H1 (cell line): ENCODE measurements around the gene HSPA1L. TPM values are rescaled to one million over a fixed set of nuclear protein-coding genes. Genes with fewer than 3 reads are reported as not detected.
A peak's percentile ranks its signal among the peaks of the same experiment; 100 is the strongest.

Source experiments
- CTCF ChIA-PET: fragments of 300-600 bp; sonication (Branson Sonifier 250); formaldehyde crosslinking; loops from one replicate; lab custom pipeline; 2021; ENCODE audit not compliant: partially characterized antibody; lab: Charles Lee
- POLR2A ChIA-PET: fragments of 300-600 bp; sonication (Branson Sonifier 250); formaldehyde crosslinking; loops from one replicate; lab custom pipeline; 2021; ENCODE audit warnings: inconsistent platforms; ENCODE audit not compliant: partially characterized antibody; lab: Charles Lee
- DNase-seq, 2 experiments: peaks; one replicate each; pipeline versions ENCODE4 v3.0.0 to v3.0.0-alpha.2; 2010 to 2022; ENCODE audit warnings: low spot score in 2 of 2, low read depth in 1 of 2, mixed read lengths in 1 of 2
- FAIRE-seq: peaks from 2 replicates; lab custom pipeline; 2011; peaks lifted over from hg19 to GRCh38; lab: Jason Lieb, UNC
- H2AFZ ChIP-seq: 2 replicates; pipeline ENCODE4 v1.8.1; 2012; ENCODE audit warnings: low read length, inconsistent platforms
- H2AK5ac ChIP-seq: 2 replicates; pipeline ENCODE4 v1.6.1; 2013; ENCODE audit warnings: low read depth, low read length
- H2BK120ac ChIP-seq: replicated peaks from 2 replicates; pipeline ENCODE3; 2013; ENCODE audit warnings: low read depth, low read length, inconsistent platforms
- H2BK12ac ChIP-seq: 2 replicates; pipeline ENCODE4 v1.6.1; 2013; ENCODE audit warnings: low read depth, low read length
- H2BK15ac ChIP-seq: 2 replicates; pipeline ENCODE4 v1.6.1; 2013; ENCODE audit warnings: low read length
- H2BK20ac ChIP-seq: 2 replicates; pipeline ENCODE4 v1.6.1; 2013; ENCODE audit warnings: low read length
- H2BK5ac ChIP-seq: 2 replicates; pipeline ENCODE4 v1.6.1; 2013; ENCODE audit warnings: low read depth, low read length
- H3K14ac ChIP-seq: 2 replicates; pipeline ENCODE4 v1.6.1; 2013; ENCODE audit warnings: inconsistent platforms; ENCODE audit not compliant: insufficient read length
- H3K18ac ChIP-seq: 2 replicates; pipeline ENCODE4 v1.6.1; 2013; ENCODE audit warnings: low read length; ENCODE audit errors: extremely low read depth
- H3K23ac ChIP-seq: 2 replicates; pipeline ENCODE4 v1.6.1; 2013; ENCODE audit warnings: inconsistent platforms; ENCODE audit not compliant: insufficient read length
- H3K23me2 ChIP-seq: 2 replicates; pipeline ENCODE4 v1.6.1; 2013; ENCODE audit warnings: low read depth, low read length
- H3K27ac ChIP-seq: 2 replicates; pipeline ENCODE4 v1.6.1; 2011; ENCODE audit warnings: low read depth, low read length, inconsistent platforms
- H3K27me3 ChIP-seq, 4 experiments: replicated peaks in 1 of 4; 1 replicate in 1 of 4; 2 replicates in 3 of 4; pipeline versions ENCODE4 v1.6.1 to v1.8.1; 2011 to 2013; ENCODE audit warnings: low read length in 3 of 4, mild to moderate bottlenecking in 3 of 4, inconsistent platforms in 2 of 4, mixed read lengths in 2 of 4, moderate library complexity in 1 of 4; ENCODE audit not compliant: control insufficient read depth in 3 of 4, insufficient read depth in 3 of 4; ENCODE audit errors: extremely low read depth in 1 of 4
- H3K36me3 ChIP-seq, 4 experiments: 2 replicates each; pipeline versions ENCODE4 v1.6.1 to v1.8.1; 2011 to 2013; ENCODE audit warnings: mild to moderate bottlenecking in 4 of 4, low read length in 3 of 4, moderate library complexity in 2 of 4, control low read depth in 1 of 4, inconsistent platforms in 1 of 4; ENCODE audit not compliant: insufficient read depth in 4 of 4, control insufficient read depth in 2 of 4
- H3K4ac ChIP-seq: replicated peaks from 2 replicates; pipeline ENCODE3; 2013; ENCODE audit warnings: low read length, low read depth, mixed read lengths, inconsistent platforms; ENCODE audit not compliant: insufficient read length
- H3K4me1 ChIP-seq, 4 experiments: replicated peaks in 1 of 4; 1 replicate in 1 of 4; 2 replicates in 3 of 4; pipeline versions ENCODE4 v1.6.1 to v1.8.1; 2011 to 2013; ENCODE audit warnings: low read length in 3 of 4, inconsistent platforms in 2 of 4, mixed read lengths in 1 of 4; ENCODE audit not compliant: insufficient read depth in 4 of 4, control insufficient read depth in 3 of 4
- H3K4me2 ChIP-seq, 2 experiments: 2 replicates each; pipeline versions ENCODE4 v1.6.1 to v1.8.1; 2011 to 2013; ENCODE audit warnings: low read depth in 2 of 2, low read length in 2 of 2, control low read depth in 1 of 2, inconsistent platforms in 1 of 2, mild to moderate bottlenecking in 1 of 2; ENCODE audit not compliant: insufficient read depth in 1 of 2
- H3K4me3 ChIP-seq, 4 experiments: fragments of 200-600, 300-600 bp in 1 of 4; sonication (generic), shearing (Covaris generic), sonication (Bioruptor Twin) in 1 of 4; 2 replicates each; pipeline versions ENCODE4 v1.5.1 to v1.8.1; 2011 to 2016; ENCODE audit warnings: low read length in 4 of 4, low read depth in 3 of 4, control low read depth in 2 of 4, inconsistent platforms in 2 of 4, mild to moderate bottlenecking in 2 of 4, mixed read lengths in 1 of 4, moderate library complexity in 1 of 4; ENCODE audit not compliant: insufficient read depth in 2 of 4; ENCODE audit errors: extremely low read depth in 1 of 4
- H3K56ac ChIP-seq: replicated peaks from 2 replicates; pipeline ENCODE3; 2013; ENCODE audit warnings: low read depth, mild to moderate bottlenecking, mixed read lengths, low read length, inconsistent platforms; ENCODE audit not compliant: insufficient read length
- H3K79me1 ChIP-seq: 2 replicates; pipeline ENCODE4 v1.6.1; 2013; ENCODE audit warnings: low read depth, low read length, control low read depth
- H3K79me2 ChIP-seq, 2 experiments: 2 replicates each; pipeline versions ENCODE4 v1.6.1 to v1.8.1; 2012 to 2013; ENCODE audit warnings: low read length in 2 of 2, mild to moderate bottlenecking in 2 of 2, inconsistent platforms in 1 of 2; ENCODE audit not compliant: insufficient read depth in 2 of 2, control insufficient read depth in 1 of 2
- H3K9ac ChIP-seq, 4 experiments: replicated peaks in 1 of 4; 1 replicate in 1 of 4; 2 replicates in 3 of 4; pipeline versions ENCODE4 v1.6.1 to v1.8.1; 2011 to 2013; ENCODE audit warnings: low read depth in 3 of 4, low read length in 3 of 4, control low read depth in 2 of 4, mild to moderate bottlenecking in 2 of 4, moderate library complexity in 2 of 4, inconsistent platforms in 1 of 4; ENCODE audit errors: extremely low read depth in 1 of 4
- H3K9me3 ChIP-seq, 2 experiments: 2 replicates each; pipeline versions ENCODE4 v1.6.1 to v1.8.1; 2012 to 2013; ENCODE audit warnings: mild to moderate bottlenecking in 2 of 2, moderate library complexity in 2 of 2, control low read depth in 1 of 2, inconsistent platforms in 1 of 2, low read depth in 1 of 2, low read length in 1 of 2, mixed read lengths in 1 of 2; ENCODE audit not compliant: insufficient read depth in 2 of 2
- H4K20me1 ChIP-seq, 2 experiments: replicated peaks in 1 of 2; 2 replicates each; pipeline versions ENCODE3 to v1.8.1; 2011 to 2013; ENCODE audit warnings: inconsistent platforms in 2 of 2, low read length in 2 of 2, mild to moderate bottlenecking in 1 of 2; ENCODE audit not compliant: insufficient read depth in 2 of 2, control insufficient read depth in 1 of 2
- H4K5ac ChIP-seq: 2 replicates; pipeline ENCODE4 v1.6.1; 2013; ENCODE audit warnings: low read length, low read depth, mixed read lengths, inconsistent platforms; ENCODE audit not compliant: insufficient read length
- H4K8ac ChIP-seq: 2 replicates; pipeline ENCODE4 v1.8.0; 2013; ENCODE audit warnings: mild to moderate bottlenecking, moderate library complexity, low read length, inconsistent platforms; ENCODE audit not compliant: insufficient read depth; ENCODE audit errors: extremely low read depth
- H4K91ac ChIP-seq: replicated peaks from 2 replicates; pipeline ENCODE3; 2013; ENCODE audit warnings: low read length, mixed read lengths, inconsistent platforms; ENCODE audit not compliant: insufficient read length
- EP300 ChIP-seq, 2 experiments: IDR thresholded peaks; 1 replicate in 1 of 2; 2 replicates in 1 of 2; pipeline ENCODE4 v1.6.1; 2011 to 2012; ENCODE audit warnings: low read depth in 2 of 2, low read length in 2 of 2, mild to moderate bottlenecking in 2 of 2, borderline replicate concordance in 1 of 2, inconsistent platforms in 1 of 2, moderate library complexity in 1 of 2
- EZH2 ChIP-seq: fragments of 200-600 bp; sonication (generic); IDR thresholded peaks from 2 replicates; pipeline ENCODE4 v1.7.1; 2012; ENCODE audit warnings: low read depth, mild to moderate bottlenecking, moderate library complexity, low read length, inconsistent platforms; ENCODE audit not compliant: severe bottlenecking
- GTF2F1 ChIP-seq: IDR thresholded peaks from 2 replicates; pipeline ENCODE4 v1.6.1; 2012; ENCODE audit warnings: low read depth, low read length, improper control_type of control experiment, borderline replicate concordance
- POU5F1 ChIP-seq: IDR thresholded peaks from 2 replicates; pipeline ENCODE4 v1.6.1; 2011; ENCODE audit warnings: low read depth, mild to moderate bottlenecking, low read length, moderate library complexity
- SP1 ChIP-seq: IDR thresholded peaks from 2 replicates; pipeline ENCODE4 v1.6.1; 2011; ENCODE audit warnings: low read depth, low read length
- SP2 ChIP-seq: IDR thresholded peaks from 2 replicates; pipeline ENCODE4 v1.6.1; 2012; ENCODE audit warnings: mild to moderate bottlenecking, low read length, inconsistent platforms
- SUZ12 ChIP-seq: fragments of 200-600 bp; sonication (generic); IDR thresholded peaks from 2 replicates; pipeline ENCODE4 v1.6.1; 2012; ENCODE audit warnings: mild to moderate bottlenecking, inconsistent platforms, low read length, moderate library complexity, mixed read lengths
- WGBS, 2 experiments: shearing (Covaris generic) in 1 of 2; methylation state at CpG; one replicate each; pipeline versions ENCODE4 v1.1.6 to v1.1.7; 2013 to 2015; ENCODE audit warnings: low lambda C conversion rate in 2 of 2, mixed read lengths in 2 of 2, inconsistent platforms in 1 of 2, low coverage in 1 of 2, missing lambda C conversion rate in 1 of 2; ENCODE audit not compliant: insufficient replicate concordance in 2 of 2, insufficient coverage in 1 of 2, insufficient read length in 1 of 2; ENCODE audit errors: extremely low coverage in 1 of 2, missing lambda C conversion rate in 1 of 2; 5-methylcytosine and 5-hydroxymethylcytosine counted together
- polyA plus RNA-seq, 7 experiments: library from polyadenylated mRNA; depleted of rRNA in 3 of 7; stranded (reverse) in 5 of 7; unstranded in 2 of 7; fragments of >200 nt in 5 of 7; fragments of 200-250 nt in 2 of 7; gene quantifications; 1 replicate in 5 of 7; 2 replicates in 1 of 7; 4 replicates in 1 of 7; pipeline versions ENCODE4 v1.2.1 to v1.2.3, GENCODE V29; 2011 to 2013; ENCODE audit warnings: missing spikeins in 2 of 7, mixed read lengths in 2 of 7
- total RNA-seq: library from RNA; stranded (reverse); fragmentation: NEBNext Ultra II Directional; extraction: Animal tissue kit (Norgen Biotek cat#: 25700); gene quantifications from 2 replicates; pipeline ENCODE4 v1.2.1, GENCODE V29; 2021
- TF ChIP-seq, protein P1 (sequence below), 3 experiments: IDR thresholded peaks; 1 replicate in 2 of 3; 2 replicates in 1 of 3; pipeline versions ENCODE4 v1.5.1 to v1.6.1; 2011; ENCODE audit warnings: low read length in 3 of 3, mild to moderate bottlenecking in 3 of 3, inconsistent platforms in 2 of 3, low read depth in 1 of 3, moderate library complexity in 1 of 3; ENCODE audit not compliant: insufficient read depth in 1 of 3; ENCODE audit errors: control extremely low read depth in 1 of 3

HSPA1L gene
- total and polyA plus RNA-seq, 2 of the 8 experiments (the other 6 are each of a cell fraction or from before 2014, with no cell fraction given) = 1.00 to 1.9 TPM

DNA sequence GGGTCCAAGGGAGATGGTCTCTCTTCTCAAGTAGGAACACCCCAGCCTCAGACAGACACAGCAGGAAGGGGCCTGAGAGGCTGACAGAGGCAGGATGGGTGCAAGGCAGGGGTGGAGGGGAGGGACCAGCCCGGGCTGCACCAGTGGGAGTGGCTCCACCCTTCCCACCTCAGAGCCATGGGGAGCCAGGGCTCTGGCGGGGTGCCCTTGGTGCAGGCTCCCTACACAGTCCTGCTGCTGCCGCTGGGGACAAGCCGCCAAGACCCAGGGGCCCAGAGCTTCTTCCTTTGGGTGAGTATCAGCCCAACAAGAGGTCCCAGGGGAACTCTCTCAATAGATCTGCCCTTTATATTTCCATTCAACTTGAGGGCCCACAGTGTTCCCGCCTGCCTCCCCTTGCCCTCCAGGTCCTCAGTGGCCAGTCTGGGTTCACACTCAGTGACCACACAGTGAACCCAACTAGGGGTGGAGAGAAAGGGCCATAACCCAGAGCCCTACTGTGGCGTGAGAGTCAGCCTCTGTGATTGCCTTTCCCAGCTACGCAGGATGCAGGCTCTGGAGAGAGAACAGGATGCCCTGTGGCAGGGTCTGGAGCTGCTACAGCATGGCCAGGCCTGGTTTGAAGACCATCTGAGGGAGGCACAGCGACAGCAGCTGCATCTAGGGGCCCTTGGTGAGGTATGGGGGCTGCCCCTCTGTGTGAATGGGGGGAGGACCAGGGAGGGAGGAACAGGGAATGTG, 52.0 kb downstream of the HSPA1L start:
- Histone ChIP-seq H2BK15ac (0 out of 2 replicates have a peak overlapping the region, but pooled peaks have one; percentile 12), H2BK20ac (no peak overlapping the region), H3K23ac (no peak overlapping the region), H3K4ac (no peak overlapping the region), H4K20me1 (no peaks in the 10 kb centered on the region), H2BK12ac (no peak overlapping the region), H4K91ac (peak overlapping the region; percentile 31), H2AK5ac (no peak overlapping the region), H2BK5ac (peak overlapping the region; percentile 20; the same call in 1 of the 2 replicates), H2BK120ac (no peak overlapping the region), H3K79me1 (no peaks in the 10 kb centered on the region), H3K18ac (no peak overlapping the region), H3K14ac (no peak overlapping the region), H3K23me2 (peaks cover 3% of the 10 kb centered on the region; the same call in 1 of the 2 replicates), H4K8ac (no peak overlapping the region; the same call in 1 of the 2 replicates), H3K4me2 (peak overlapping the region in 1 of 2 experiments; percentile 6; a peak in 1 of 4 replicates), H3K27me3 (no peaks in the 10 kb centered on the region), H3K36me3 (peaks cover 0 to 16% (median 1%) of the 10 kb centered on the region in 4 experiments; a peak in 3 of 8 replicates), H3K4me3 (no peak overlapping the region), H3K56ac (no peak overlapping the region), H3K9me3 (no peaks in the 10 kb centered on the region), H3K27ac (0 out of 2 replicates have a peak overlapping the region, but pooled peaks have one; percentile 32), H3K9ac (no peak overlapping the region; a peak in 1 of 7 replicates), H3K4me1 (peaks cover 0 to 11% (median under 1%) of the 10 kb centered on the region in 4 experiments; a peak in 4 of 7 replicates), H2AFZ (no peak overlapping the region), H3K79me2 (no peaks in the 10 kb centered on the region), H4K5ac (no peak overlapping the region)
- ChIA-PET POLR2A (interaction anchor here (0.6 to 1.6 kb wide), 12 partner anchors 10 to 102 kb away, joined by 3 to 12 read pairs (median 3); partner anchors contain the start of genes ABHD16A, C6orf47, CLIC1 and DDAH2), CTCF (interaction anchor here (0.8 to 1.6 kb wide), 9 partner anchors 10 to 133 kb away, joined by 3 to 5 read pairs (median 3); partner anchors contain the start of genes CLIC1 and VWA7)
- WGBS, 2 experiments = 91% methylated on average over 8 of the region's 8 CpGs; no CpG with 5 or more reads in 1 of the 2 experiments
- FAIRE-seq = no peak
- DNase-seq = no peak
- TF ChIP-seq, protein P1, sequence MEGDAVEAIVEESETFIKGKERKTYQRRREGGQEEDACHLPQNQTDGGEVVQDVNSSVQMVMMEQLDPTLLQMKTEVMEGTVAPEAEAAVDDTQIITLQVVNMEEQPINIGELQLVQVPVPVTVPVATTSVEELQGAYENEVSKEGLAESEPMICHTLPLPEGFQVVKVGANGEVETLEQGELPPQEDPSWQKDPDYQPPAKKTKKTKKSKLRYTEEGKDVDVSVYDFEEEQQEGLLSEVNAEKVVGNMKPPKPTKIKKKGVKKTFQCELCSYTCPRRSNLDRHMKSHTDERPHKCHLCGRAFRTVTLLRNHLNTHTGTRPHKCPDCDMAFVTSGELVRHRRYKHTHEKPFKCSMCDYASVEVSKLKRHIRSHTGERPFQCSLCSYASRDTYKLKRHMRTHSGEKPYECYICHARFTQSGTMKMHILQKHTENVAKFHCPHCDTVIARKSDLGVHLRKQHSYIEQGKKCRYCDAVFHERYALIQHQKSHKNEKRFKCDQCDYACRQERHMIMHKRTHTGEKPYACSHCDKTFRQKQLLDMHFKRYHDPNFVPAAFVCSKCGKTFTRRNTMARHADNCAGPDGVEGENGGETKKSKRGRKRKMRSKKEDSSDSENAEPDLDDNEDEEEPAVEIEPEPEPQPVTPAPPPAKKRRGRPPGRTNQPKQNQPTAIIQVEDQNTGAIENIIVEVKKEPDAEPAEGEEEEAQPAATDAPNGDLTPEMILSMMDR (IDR thresholded peaks at IDR 0.05; ENCODE audit: control extremely low read depth in 1 of 3, insufficient read depth in 1 of 3, low read depth in 1 of 3, low read length in 3 of 3) = no peak
- TF ChIP-seq EZH2 = no peak
- TF ChIP-seq SP1 = no peak
- no peak for TF ChIP-seq EP300 (IDR thresholded peaks at IDR 0.05; ENCODE audit: borderline replicate concordance in 1 of 2, low read depth in 2 of 2, low read length in 2 of 2)
- no peak for TF ChIP-seq SUZ12
- TF ChIP-seq POU5F1 = no peak
- no peak for TF ChIP-seq SP2
- TF ChIP-seq GTF2F1 = no peak
